AG10803 (cell line): ENCODE measurements around the gene PEX13.
A peak's percentile ranks its signal among the peaks of the same experiment; 100 is the strongest.

Source experiments
- DNase-seq: peaks from one replicate; pipeline ENCODE4 v3.0.0; 2010; ENCODE audit warnings: low read depth
- H3K4me3 ChIP-seq: 2 replicates; pipeline ENCODE4 v1.5.1; 2011; ENCODE audit warnings: mild to moderate bottlenecking, low read length, control low read depth
- CTCF ChIP-seq: conservative IDR thresholded peaks from 2 replicates; pipeline ENCODE4 v1.5.1; 2011; ENCODE audit warnings: mild to moderate bottlenecking, low read length, control low read depth, inconsistent platforms

PEX13 gene

GRCh38 chr2:61074100-61074499 lies 56.6 kb downstream of the PEX13 start:
- no peak for DNase-seq
- no peak overlapping the region for H3K4me3 ChIP-seq
- TF ChIP-seq CTCF, result no peak

GRCh38 chr2:61085883-61086282 lies 68.4 kb downstream of the PEX13 start:
- no peak overlapping the region for H3K4me3 ChIP-seq
- no peak for TF ChIP-seq CTCF
- DNase-seq, result no peak

GRCh38 chr2:61089797-61090196 lies 72.3 kb downstream of the PEX13 start:
- H3K4me3 ChIP-seq, result no peak overlapping the region
- TF ChIP-seq CTCF, result no peak
- DNase-seq, result no peak

- no peak overlapping the region for H3K4me3 ChIP-seq
- peak; percentile 53 for DNase-seq
- TF ChIP-seq CTCF, result no peak
Measured at GRCh38 chr2:61090386-61090921, 72.9 kb downstream of the PEX13 start.

GRCh38 chr2:61091485-61091884 lies 74.0 kb downstream of the PEX13 start:
- H3K4me3 ChIP-seq, result no peak overlapping the region
- TF ChIP-seq CTCF, result no peak
- DNase-seq, result no peak

- no peak for DNase-seq
- H3K4me3 ChIP-seq, result no peak overlapping the region
- no peak for TF ChIP-seq CTCF
Measured at GRCh38 chr2:61096438-61096837, 78.9 kb downstream of the PEX13 start.

- no peak for TF ChIP-seq CTCF
- DNase-seq, result no peak
- H3K4me3 ChIP-seq, result no peak overlapping the region
Measured at GRCh38 chr2:61100801-61101200, 83.3 kb downstream of the PEX13 start.
